ENCODE results near the gene GUCY2F.

The GUCY2F gene

GRCh38 chrX:109350051-109350450 is 131.8 kb downstream of the GUCY2F start:
- no peak overlapping the region for H3K4me3 ChIP-seq (ENCODE audit: insufficient read depth, low read length, poor library complexity, severe bottlenecking)
- no peak for TF ChIP-seq CTCF (IDR thresholded peaks at IDR 0.05; ENCODE audit: insufficient read depth, low read length, poor library complexity, severe bottlenecking)
- no peak for TF ChIP-seq EZH2phosphoT487 (conservative IDR thresholded peaks at IDR 0.05; ENCODE audit: low read length)
- no peak overlapping the region for H3K9ac ChIP-seq (ENCODE audit: low read length)
- no peaks in the 10 kb centered on the region for H3K36me3 ChIP-seq (ENCODE audit: low read length)
- no peak overlapping the region for H3K27ac ChIP-seq (ENCODE audit: low read depth, low read length)
- H3K9me2 ChIP-seq (replicated peaks; ENCODE audit: insufficient read depth, low read length) = no peaks in the 10 kb centered on the region
- no peaks in the 10 kb centered on the region for H4K20me1 ChIP-seq (ENCODE audit: low read depth, low read length)
- H3K79me2 ChIP-seq (ENCODE audit: insufficient read depth, low read length) = no peaks in the 10 kb centered on the region
- H3K27me3 ChIP-seq (ENCODE audit: low read length) = no peaks in the 10 kb centered on the region
- no peak overlapping the region for H3K4me2 ChIP-seq (ENCODE audit: low read depth, low read length, poor library complexity, severe bottlenecking)
- no peak overlapping the region for H2AFZ ChIP-seq (ENCODE audit: low read depth, low read length, severe bottlenecking)
- no peaks in the 10 kb centered on the region for H3K9me3 ChIP-seq (ENCODE audit: insufficient read depth, low read length)
- no peaks in the 10 kb centered on the region for H3F3A ChIP-seq (ENCODE audit: insufficient read depth)

- Histone ChIP-seq H3K9me2 (replicated peaks; ENCODE audit: insufficient read depth, low read length) (no peaks in the 10 kb centered on the region), H3K4me2 (ENCODE audit: low read depth, low read length, poor library complexity, severe bottlenecking) (no peak overlapping the region), H3K9ac (ENCODE audit: low read length) (no peak overlapping the region), H3K4me3 (ENCODE audit: insufficient read depth, low read length, poor library complexity, severe bottlenecking) (no peak overlapping the region), H3K9me3 (ENCODE audit: insufficient read depth, low read length) (no peaks in the 10 kb centered on the region), H3K36me3 (ENCODE audit: low read length) (no peaks in the 10 kb centered on the region), H2AFZ (ENCODE audit: low read depth, low read length, severe bottlenecking) (no peak overlapping the region), H3F3A (ENCODE audit: insufficient read depth) (no peaks in the 10 kb centered on the region), H3K27me3 (ENCODE audit: low read length) (no peaks in the 10 kb centered on the region), H4K20me1 (ENCODE audit: low read depth, low read length) (no peaks in the 10 kb centered on the region), H3K27ac (ENCODE audit: low read depth, low read length) (no peak overlapping the region), H3K79me2 (ENCODE audit: insufficient read depth, low read length) (no peaks in the 10 kb centered on the region)
- no peak for TF ChIP-seq CTCF (IDR thresholded peaks at IDR 0.05; ENCODE audit: insufficient read depth, low read length, poor library complexity, severe bottlenecking)
- TF ChIP-seq EZH2phosphoT487 (conservative IDR thresholded peaks at IDR 0.05; ENCODE audit: low read length) = no peak
These were observed 134.3 kb downstream of the GUCY2F start for GRCh38 chrX:109347632-109348031.

GRCh38 chrX:109346491-109346890 is 135.4 kb downstream of the GUCY2F start:
- Histone ChIP-seq H3K4me3 (ENCODE audit: insufficient read depth, low read length, poor library complexity, severe bottlenecking) (no peak overlapping the region), H3K36me3 (ENCODE audit: low read length) (no peaks in the 10 kb centered on the region), H4K20me1 (ENCODE audit: low read depth, low read length) (no peaks in the 10 kb centered on the region), H3K9me2 (replicated peaks; ENCODE audit: insufficient read depth, low read length) (no peaks in the 10 kb centered on the region), H3K27me3 (ENCODE audit: low read length) (no peaks in the 10 kb centered on the region), H3K27ac (ENCODE audit: low read depth, low read length) (no peak overlapping the region), H3K79me2 (ENCODE audit: insufficient read depth, low read length) (no peaks in the 10 kb centered on the region), H3K9ac (ENCODE audit: low read length) (no peak overlapping the region), H3F3A (ENCODE audit: insufficient read depth) (no peaks in the 10 kb centered on the region), H3K4me2 (ENCODE audit: low read depth, low read length, poor library complexity, severe bottlenecking) (no peak overlapping the region), H2AFZ (ENCODE audit: low read depth, low read length, severe bottlenecking) (no peak overlapping the region), H3K9me3 (ENCODE audit: insufficient read depth, low read length) (no peaks in the 10 kb centered on the region)
- TF ChIP-seq CTCF (IDR thresholded peaks at IDR 0.05; ENCODE audit: insufficient read depth, low read length, poor library complexity, severe bottlenecking) = no peak

- no peak overlapping the region for H3K4me2 ChIP-seq (ENCODE audit: low read depth, low read length, poor library complexity, severe bottlenecking)
- H3K9me2 ChIP-seq (replicated peaks; ENCODE audit: insufficient read depth, low read length) = no peaks in the 10 kb centered on the region
- no peak overlapping the region for H2AFZ ChIP-seq (ENCODE audit: low read depth, low read length, severe bottlenecking)
- no peak overlapping the region for H3K9ac ChIP-seq (ENCODE audit: low read length)
- H4K20me1 ChIP-seq (ENCODE audit: low read depth, low read length) = no peaks in the 10 kb centered on the region
- no peaks in the 10 kb centered on the region for H3K27me3 ChIP-seq (ENCODE audit: low read length)
- no peak for TF ChIP-seq CTCF (IDR thresholded peaks at IDR 0.05; ENCODE audit: insufficient read depth, low read length, poor library complexity, severe bottlenecking)
- TF ChIP-seq EZH2phosphoT487 (conservative IDR thresholded peaks at IDR 0.05; ENCODE audit: low read length) = no peak
- no peaks in the 10 kb centered on the region for H3K79me2 ChIP-seq (ENCODE audit: insufficient read depth, low read length)
- no peaks in the 10 kb centered on the region for H3K36me3 ChIP-seq (ENCODE audit: low read length)
- no peak overlapping the region for H3K27ac ChIP-seq (ENCODE audit: low read depth, low read length)
- no peaks in the 10 kb centered on the region for H3K9me3 ChIP-seq (ENCODE audit: insufficient read depth, low read length)
- H3K4me3 ChIP-seq (ENCODE audit: insufficient read depth, low read length, poor library complexity, severe bottlenecking) = no peak overlapping the region
- H3F3A ChIP-seq (ENCODE audit: insufficient read depth) = no peaks in the 10 kb centered on the region
These were observed 136.0 kb downstream of the GUCY2F start for GRCh38 chrX:109345856-109346255.
